ENCODE results near the gene TSN.
A peak's percentile ranks its signal among the peaks of the same experiment; 100 is the strongest.
"Not testable (repeated sequence)": the region's sequence is repeated elsewhere in the genome, so short reads cannot be mapped to it uniquely, and the experiment has no call there.

TSN gene

DNA sequence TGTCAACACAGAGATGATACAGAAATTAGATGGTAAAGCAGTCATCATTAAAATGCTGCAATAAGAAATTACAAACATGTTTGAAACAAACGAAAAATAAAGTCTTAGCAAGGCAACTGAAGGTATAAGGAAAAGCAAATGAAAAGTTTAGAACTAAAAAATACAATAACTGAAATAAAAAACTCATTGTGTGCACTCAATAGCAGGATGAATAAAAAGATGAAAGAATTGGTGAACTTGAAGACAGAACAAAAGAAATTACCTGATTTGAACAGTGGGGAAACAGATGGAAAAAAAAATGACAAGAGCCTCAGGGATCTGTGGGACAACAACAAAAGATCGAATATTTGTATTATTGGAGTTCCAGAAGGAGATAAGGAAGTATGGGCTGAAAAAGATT, 46.5 kb downstream of the TSN start:
- DNase-seq (ENCODE audit: low spot score), result no peak

DNA sequence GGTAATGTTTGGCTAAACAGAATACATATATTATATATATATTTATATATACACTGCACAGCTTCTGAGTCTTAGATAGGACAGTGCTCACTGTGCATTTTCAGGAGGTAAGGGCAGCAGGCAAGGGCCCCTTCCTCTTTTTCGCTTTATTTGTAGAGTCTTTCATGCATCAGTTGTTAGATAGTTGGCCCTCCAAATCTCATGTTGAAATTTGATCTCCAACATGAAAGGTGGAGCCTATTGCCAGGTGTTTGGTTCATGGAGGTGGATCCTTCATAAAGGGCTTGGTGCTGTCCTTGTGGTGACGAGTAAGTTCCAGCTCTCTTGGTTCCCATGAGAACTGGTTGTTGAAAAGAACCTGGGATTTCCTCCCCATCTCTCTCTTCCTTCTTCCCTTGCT, 48.1 kb downstream of the TSN start:
- DNase-seq (ENCODE audit: low spot score), result no peak

DNA sequence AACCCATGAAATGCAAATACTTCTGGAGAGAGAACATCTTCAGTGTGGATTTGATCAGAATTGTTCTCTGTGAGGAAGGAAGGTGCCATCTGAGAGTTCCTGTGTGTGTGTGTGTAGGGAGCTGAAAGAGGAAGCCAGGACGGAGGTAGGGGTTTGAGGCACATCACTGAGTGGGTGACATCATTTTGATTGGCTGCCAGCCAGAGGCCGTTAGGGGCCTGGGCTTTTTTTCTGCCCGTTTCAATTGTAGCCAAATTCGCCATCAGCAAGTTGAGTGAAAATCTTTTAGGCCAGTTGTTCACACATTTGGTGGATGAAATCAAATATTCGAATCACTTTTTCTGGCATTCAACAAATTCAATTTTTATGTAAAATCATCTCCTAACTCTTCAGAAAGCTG, 48.9 kb downstream of the TSN start:
- DNase-seq (ENCODE audit: low spot score), result no peak

DNA sequence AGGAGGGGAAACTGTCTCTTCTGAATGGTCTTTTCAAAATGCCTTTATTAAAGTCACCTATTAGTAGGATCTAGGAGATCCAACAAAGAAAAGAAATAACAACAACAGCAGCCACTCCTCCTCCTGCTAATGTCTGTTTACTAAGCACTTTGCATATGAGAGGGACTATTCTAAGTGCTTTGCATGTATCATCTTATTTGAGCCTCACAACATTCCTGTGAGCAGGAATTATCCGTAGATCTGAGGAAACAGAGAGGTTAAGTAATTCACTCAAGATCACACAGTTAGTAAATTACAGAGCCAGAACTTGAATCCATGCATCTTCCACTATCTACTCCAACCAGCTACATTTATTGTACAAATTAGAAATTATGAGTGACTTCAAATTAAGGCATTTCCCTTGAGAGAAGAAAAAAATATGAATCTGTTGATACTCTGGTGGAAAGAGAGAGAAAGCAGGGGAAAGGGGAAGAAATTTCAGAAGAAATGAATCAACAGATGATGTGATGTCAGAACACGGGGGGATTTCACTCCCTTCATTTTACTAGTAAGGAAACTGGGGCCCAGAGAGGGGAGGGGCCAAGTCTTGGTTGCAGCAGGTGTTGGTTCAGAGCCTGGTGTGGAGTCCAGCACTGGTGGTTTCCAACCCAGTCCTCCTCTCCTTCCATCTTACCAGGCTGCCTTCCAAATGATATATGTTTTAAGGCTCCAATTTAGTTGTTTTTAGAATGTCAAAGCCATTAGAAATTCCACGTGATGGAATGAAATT, 49.7 kb downstream of the TSN start:
- no peak for DNase-seq (ENCODE audit: low spot score)

DNA sequence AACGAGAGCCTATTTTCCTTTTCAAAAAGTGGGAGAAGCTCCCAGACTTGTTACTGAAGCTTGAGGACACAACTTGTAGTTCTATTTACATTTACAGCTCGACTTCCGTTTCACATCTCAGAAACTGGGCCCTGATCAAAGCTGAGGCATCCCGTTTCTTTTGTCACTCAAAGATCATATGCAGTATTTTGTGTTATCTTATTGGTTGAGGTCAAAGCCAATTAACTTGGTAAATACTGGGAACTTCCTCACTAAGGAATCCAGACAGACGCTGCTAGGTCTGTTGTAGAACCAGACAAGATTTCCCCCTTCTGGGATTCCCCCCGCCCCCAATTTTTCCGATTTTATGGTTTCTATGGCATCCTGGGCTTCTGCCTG, 50.3 kb downstream of the TSN start:
- no peak for DNase-seq (ENCODE audit: low spot score)

DNA sequence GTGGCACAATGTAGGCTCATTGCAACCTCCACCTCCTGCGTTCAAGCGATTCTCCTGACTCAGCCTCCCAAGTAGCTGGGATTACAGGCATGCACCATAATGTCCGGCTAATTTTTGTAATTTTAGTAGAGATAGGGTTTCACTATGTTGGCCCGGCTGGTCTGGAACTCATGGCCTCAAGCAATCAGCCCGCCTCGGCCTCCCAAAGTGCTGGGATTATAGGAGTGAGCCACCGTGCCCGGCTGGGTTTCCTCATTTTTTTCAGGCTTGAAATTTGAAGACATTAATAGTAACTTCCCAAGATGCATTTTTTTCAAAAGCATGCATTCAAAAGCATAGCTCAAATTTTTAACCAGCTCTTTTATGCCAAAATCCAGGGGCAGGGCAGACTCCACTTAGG, 52.3 kb downstream of the TSN start:
- not testable (repeated sequence) for DNase-seq (ENCODE audit: low spot score)

DNA sequence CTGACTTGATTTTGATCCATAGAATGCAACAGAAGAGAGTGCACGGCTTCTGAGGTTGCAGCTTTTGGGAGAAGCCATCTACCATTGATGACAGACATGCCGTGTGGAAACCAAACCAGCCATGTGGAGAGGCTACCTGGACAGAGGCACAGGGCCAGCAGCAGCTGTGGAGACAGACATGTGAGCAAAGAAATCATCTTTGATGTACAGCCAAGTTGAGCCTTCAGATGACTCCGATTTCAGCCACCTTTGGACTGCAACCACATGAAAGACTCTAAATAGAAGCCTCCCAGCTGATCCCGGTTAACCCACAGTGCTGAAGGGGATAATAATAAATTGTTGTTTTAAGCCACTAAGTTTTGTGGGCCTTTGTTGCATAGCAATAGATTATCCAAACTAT, 54.2 kb downstream of the TSN start:
- DNase-seq (ENCODE audit: low spot score), result no peak

DNA sequence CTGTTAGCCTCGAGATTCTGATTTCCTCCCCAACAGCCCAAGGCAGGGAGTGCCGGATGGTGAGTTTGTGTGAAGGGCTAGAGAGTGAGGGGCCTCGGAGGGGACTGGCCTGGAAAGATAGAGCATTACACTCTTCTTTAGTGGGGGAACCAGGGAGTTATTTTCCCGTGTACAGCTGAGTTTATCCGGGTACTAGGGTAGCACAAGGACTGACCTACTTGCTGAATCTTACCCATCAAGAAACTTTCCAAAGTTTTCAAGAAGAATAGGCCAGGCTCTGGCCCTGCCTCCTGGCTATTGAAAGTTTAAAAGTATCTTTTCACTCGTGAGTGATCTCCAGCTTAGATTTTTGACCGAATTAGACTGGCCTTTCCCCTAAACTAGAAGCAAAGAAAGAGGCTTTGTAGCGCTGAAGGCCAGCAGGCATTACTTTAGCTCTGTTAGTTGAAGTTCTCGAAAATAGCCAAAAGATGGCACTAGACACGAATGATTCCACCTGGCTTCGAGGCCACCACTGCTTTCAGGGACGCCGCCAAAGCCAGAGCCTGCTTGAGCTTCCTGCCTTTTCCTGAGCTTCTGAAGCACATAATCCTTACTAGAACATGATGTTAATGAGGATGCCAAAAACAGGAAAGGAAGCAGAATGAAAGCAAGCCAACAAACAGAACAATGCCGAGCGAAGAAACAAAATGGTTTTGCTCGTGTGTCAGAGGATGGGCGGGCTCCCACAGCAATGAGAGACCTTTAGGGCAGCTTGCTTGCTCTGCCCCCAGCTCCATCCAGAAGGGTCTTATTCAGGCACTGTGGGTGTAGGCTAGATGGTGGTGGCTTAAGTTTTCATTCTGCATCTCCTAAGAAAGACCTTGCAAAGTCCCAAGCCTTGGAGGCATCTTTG, 55.8 kb downstream of the TSN start:
- peak; percentile 78 for DNase-seq (ENCODE audit: low spot score)

DNA sequence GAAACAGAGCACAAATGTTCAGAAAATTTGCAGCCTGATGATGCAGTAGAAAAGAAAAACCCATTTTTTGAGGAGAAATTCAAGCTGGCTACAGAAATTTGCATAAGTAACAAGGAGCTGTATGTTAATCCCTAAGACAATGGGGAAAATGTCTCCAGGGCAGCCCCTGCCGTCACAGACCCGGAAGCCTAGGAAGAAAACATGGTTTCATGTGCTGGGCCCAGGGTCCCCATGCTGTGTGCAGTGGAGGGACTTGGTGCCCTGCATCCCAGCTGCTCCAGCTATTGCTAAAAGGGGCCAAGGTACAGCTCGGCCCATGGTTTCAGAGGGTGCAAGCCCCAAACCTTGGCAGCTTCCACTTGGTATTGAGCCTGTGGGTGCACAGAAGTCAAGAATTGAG, 57.6 kb downstream of the TSN start:
- not testable (repeated sequence) for DNase-seq (ENCODE audit: low spot score)

DNA sequence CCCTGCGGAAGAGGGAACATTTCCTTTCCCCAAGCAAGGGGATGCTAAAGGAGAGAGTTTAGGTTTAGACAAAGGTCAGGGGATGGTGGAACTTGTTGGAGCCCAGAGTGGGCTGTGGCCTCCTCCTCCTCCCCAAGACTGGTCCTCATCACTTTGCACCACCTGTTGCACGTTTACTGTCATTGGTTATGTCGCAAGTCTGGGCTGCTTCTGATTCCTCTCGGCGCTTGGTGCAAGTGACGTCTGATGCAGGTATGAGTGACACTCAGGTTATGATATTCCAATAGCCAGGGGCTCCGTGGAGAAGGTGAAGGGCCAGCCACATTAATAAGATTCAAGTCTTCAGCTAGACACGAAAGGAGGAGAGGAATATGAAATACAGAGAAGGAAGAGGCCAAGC, 59.8 kb downstream of the TSN start:
- no peak for DNase-seq (ENCODE audit: low spot score)

DNA sequence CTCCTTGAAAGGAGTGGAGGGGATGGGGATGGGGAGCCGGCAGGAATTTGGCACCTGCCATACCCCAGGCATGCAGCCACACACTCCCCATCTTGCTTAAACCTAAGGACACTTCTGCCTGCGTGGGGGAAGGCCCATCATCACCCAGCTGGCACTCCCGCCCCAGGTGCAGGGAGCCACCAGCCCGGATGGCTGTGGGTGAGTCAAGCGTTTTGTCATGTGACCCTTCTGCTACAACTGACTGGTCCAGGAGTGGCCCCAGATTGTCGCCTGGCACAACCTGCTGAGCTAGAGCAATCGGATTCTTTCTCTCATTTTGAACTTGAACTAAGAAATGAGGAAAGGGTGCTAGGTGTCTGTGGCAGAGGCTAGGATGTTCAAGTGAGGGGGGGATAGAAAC, 61.3 kb downstream of the TSN start:
- no peak for DNase-seq (ENCODE audit: low spot score)

DNA sequence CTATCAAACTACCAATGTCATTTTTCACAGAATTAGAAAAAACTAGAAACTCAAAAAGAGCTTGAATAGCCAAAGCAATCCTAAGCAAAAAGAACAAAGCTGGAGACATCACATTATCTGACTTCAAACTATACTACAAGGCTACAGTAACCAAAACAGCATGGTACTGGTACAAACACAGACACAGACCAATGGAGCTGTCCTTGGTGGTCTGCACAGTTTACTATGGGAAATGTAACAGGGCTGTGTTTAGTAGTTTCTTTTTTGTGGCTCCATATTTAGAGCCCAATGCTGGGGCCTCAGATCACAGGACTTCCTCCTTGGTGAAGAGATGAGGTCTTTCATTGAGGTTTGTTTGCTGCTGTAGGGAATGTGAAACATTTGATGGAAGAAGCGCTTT, 61.9 kb downstream of the TSN start:
- DNase-seq (ENCODE audit: low spot score), result not testable (repeated sequence)

Measured in D341Med (cell line).